Stimulated activated CD8-positive, alpha-beta memory T cell treated with anti-CD3 and anti-CD28 coated beads, Interleukin-2, amount 100 ng/mL, for 48 hours (primary cell): ENCODE data around the gene ABHD17A.

Experiments
- DNase-seq, 2 donors: peaks; one replicate each; pipeline ENCODE4 v3.0.0-alpha.2; 2020; ENCODE audit warnings: low read depth in 2 of 2

Gene ABHD17A

DNA sequence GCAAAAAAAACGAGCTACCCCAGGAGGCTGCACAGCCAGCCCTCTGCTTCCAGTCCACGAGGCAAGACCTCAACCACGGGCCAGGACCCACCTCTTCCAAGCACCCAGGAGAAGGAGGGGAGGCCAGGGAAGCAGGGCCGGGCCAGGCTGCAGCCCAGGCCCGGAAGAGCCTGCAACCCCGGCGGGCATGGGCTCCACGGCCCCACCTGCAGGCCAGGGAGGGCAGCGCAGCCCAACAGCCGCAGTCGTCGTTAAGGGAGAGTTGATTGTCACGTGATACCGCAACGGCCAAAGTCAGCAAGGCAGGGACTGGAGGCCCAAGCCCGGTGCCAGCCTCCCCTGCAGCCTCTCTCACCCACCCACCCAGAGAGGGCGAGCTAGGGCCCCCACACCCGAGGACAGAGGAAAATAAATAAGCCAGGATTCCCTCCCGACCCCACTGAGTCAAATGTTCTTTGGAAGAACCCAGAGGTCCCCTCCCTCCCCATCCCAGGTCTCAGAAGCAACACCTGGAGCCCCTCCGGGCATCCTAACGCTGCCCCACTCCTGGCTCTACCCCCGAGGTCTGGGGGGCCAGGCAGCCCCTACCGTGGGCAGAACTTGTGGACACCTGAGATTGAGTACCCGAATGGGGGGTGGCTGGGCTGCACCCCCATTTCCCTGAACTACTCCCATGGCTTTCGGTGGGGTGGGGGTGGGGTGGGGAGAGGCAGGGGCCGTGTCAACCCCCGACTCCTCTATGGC lies 31.8 kb downstream of the ABHD17A start:
- DNase-seq: peak; percentile 82 to 83

GRCh38 chr19:1852581-1853128 lies 32.6 kb downstream of the ABHD17A start:
- no peak for DNase-seq

DNA sequence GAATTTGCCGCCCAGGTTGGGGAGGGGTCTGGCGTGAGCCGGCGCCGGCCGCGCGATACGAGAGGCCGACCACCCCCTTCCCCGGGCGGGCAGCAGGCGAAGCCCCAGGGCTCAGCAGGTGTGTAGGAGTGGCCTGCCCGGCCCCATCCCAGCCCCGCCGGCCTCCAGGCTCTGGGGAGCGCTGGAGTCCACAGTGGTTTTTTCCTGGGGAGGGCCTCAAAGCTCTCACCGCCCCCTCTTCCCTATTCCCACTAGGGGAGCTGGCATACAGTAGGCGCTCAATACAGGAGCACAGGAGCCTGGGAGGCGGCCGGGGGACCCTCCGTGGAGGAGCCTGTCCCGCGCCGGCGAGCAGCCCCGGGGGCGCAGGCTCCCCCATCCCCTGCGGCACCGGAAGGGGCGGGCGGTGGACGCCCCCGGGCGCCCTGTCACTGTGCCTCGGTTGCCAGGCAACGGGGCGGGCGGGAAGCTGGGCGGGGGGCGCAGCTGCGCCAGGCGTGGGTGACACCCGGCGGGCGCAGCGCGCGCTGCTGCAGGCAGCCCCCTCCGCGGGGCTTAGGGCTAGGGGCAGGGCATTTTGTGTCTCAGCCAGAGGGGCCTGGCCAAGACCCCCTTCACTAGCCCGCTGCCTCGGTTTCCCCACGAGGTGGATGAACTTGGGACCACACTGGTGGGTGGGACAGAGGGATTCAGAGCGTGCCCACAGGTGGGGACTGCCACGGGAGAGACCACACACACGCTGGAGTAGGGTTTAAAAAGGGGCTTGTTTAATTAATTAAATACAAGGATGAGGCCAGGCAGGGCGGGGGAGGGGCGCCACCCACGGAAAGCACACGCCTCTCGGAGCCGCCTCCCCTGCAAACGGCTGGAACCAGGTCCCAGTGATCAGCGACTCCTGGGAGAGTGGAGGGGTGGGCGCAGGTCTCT lies 33.4 kb downstream of the ABHD17A start:
- DNase-seq: no peak

GRCh38 chr19:1850809-1851653 lies 34.3 kb downstream of the ABHD17A start:
- DNase-seq: no peak

GRCh38 chr19:1849886-1850398 lies 35.4 kb downstream of the ABHD17A start:
- DNase-seq: no peak

- no peak for DNase-seq
These were observed 36.2 kb downstream of the ABHD17A start for GRCh38 chr19:1849132-1849474.

DNA sequence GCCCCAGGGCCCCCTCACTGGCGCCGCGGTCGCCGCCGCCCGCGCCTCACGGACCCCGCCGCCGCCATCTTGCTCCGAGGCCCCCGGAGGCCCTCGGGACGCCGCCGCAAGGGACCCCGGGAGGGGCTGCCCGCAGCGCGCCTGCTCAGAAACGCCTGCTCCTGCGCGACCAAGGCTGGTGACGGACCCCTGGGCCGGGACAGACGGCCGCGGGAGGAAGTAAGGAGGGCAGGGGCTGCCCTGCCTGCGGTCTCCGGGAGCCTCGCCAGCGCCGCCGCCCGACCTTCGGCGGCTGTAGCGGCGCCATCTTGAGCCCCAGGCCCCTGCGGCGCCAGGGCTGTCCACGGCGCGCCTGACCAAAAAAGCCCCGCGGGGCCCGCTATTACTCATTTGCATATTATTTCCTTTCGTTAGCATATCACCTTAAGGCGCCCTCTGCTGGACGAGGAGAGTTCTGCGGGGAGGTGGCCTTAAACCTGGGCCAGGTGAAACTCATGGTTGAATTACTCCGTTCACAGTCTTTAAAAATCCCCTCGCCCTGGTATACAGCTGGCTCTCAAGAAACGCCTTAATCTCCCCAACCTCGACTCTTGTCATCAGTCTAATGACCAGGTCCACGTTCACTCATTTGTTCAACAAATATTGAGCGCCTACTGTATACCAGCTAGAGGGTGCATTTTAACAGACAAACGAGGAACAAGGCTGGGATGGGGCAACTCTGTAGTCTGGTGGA lies 36.7 kb downstream of the ABHD17A start, which contains the start of gene REXO1:
Gene REXO1, minus strand, starts transcription at position 85 of the 733 bp plus-strand sequence. CDS start 125 bp downstream, outside the sequence.
- peak; percentile 94 to 95 for DNase-seq

DNA sequence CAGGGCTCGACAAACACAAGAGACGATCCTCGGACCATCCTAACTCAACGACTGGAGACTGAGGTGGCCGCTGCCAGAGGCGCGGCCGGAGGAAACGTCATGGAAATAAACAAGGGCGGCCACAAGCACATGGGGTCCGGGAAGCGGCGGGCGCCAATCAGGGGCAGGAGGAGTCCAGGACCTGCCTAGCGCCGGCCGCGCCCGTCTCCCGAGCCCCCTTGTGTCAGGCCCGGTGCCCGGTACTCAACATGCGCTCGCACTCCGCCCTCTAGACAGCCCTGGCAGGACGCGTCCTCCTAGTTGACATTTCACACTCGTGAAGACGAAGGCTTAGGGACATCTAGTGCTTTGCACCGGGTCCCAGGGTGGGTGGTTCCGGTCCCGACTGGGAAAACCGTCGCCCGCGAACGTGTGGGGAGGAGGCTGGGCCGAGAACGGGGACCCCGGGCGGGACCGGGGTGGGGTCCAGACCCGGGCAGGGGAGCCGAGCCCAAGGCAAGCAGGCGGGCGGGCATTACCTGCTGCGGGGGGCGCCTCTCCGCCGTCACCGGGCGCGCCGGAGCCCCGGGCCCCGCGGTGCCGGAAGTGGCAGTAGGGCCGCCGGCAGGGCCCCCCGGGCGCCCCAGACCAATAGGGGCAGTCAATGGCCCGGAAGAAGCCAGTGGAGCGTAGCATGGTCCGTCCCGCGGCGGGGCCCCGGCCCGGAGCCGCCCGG lies 37.5 kb downstream of the ABHD17A start:
- no peak for DNase-seq

DNA sequence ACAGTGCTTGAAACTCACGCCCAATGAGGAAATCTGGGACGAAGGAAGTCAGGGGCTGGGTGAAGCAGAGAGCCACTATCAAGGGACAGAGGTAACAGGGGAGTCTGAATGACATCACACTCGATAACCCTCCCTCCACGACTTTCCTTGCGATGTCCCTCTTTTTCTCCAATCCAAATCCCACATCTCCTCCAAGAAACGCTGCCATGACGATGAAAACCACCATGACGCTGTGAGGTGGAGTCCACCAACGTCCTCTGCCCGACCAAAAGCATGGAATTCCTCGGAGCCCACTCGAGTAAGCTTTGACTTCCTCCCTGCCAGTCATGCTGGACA lies 38.0 kb downstream of the ABHD17A start:
- no peak for DNase-seq

DNA sequence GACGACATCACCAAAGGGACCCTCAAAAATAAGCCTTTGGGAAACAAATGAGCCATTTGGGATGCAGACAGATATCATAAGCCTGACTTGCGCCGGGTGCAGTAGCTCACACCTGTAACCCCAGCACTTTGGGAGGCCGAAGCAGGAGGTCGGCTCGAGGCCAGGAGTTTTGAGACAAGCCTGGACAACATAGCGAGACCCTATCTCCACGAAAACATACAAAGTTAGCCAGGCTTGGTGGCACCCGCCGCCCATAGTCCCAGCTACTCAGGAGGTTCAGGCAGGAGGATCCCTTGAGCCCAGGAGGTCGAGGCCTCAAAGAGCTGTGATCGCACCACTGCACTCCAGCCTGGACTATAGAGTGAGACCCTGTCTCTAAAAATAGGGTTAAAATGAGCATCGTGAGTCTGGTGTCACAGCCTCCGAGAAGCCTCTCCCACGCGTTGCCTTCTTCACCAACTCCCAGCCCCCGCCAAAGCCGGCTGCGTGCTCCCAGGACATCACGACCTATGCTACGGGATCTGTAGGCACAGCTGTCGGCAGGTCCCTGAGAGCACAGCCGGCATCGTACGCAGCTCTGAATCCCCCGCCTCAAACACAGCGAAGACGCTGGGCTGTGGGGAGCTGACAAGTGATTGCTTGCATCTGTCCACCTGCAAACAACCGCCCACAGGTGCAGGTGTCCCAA lies 38.6 kb downstream of the ABHD17A start:
- no peak for DNase-seq

DNA sequence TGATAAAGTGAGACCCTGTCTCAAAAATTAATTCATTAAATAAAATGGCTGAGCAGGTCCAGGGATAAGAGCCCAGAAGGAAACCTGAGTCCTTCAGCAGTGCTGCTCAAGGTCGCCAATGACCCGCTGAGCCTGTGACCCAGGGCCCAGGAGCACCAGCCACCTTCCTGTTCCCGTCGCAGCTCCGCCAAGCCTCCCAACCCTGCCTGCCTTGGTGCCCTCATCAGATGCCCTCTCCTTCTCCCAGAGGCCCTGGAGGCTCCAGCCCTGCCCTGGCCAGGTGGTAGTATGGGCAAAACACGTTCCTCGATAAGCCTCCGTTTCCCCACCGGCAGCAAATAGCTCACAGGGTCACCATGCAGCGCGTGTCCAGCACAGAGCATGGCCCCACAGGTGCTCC lies 39.7 kb downstream of the ABHD17A start:
- DNase-seq: no peak

- no peak for DNase-seq
These were observed 40.2 kb downstream of the ABHD17A start for GRCh38 chr19:1845125-1845515.

- no peak for DNase-seq
These were observed 40.7 kb downstream of the ABHD17A start for GRCh38 chr19:1844513-1845124.

GRCh38 chr19:1843646-1844394 lies 41.5 kb downstream of the ABHD17A start:
- DNase-seq: no peak

GRCh38 chr19:1843116-1843515 lies 42.2 kb downstream of the ABHD17A start:
- DNase-seq: no peak

GRCh38 chr19:1841209-1841924 lies 43.9 kb downstream of the ABHD17A start:
- no peak for DNase-seq

DNA sequence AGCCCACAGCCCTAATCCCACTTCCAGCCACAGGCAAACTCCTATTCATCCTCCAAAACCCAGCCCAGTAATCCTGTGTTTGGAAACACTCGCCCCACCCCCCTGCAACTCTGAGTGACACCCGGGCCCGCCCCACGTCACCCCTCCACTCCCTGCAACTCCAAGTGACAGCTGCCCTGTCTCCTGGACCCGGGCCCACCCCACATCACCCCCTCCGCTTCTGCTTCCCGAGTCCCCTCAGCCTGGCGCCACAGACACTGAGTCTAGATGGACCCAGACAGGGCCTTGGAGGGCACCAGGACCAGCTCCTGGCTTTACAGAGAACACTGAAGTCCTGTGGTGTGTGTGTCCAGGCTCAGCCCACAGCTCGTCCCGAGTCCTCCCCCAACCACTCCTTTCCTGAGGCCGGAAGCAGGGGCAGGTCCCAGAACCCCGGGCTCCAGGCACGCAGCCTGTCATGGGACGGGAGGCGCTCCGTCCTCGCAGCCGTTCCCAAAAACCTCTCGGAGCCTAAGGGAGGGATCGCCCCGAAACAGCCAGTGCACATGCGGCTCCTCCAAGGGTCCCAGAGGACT lies 44.7 kb downstream of the ABHD17A start:
- no peak for DNase-seq
